AG10803 (cell line): ENCODE results near the gene SUN5.

Experiments
- DNase-seq: peaks from one replicate; pipeline ENCODE4 v3.0.0; 2010; ENCODE audit warnings: low read depth
- H3K4me3 ChIP-seq: 2 replicates; pipeline ENCODE4 v1.5.1; 2011; ENCODE audit warnings: mild to moderate bottlenecking, low read length, control low read depth
- CTCF ChIP-seq: conservative IDR thresholded peaks from 2 replicates; pipeline ENCODE4 v1.5.1; 2011; ENCODE audit warnings: mild to moderate bottlenecking, low read length, control low read depth, inconsistent platforms

SUN5 gene

DNA sequence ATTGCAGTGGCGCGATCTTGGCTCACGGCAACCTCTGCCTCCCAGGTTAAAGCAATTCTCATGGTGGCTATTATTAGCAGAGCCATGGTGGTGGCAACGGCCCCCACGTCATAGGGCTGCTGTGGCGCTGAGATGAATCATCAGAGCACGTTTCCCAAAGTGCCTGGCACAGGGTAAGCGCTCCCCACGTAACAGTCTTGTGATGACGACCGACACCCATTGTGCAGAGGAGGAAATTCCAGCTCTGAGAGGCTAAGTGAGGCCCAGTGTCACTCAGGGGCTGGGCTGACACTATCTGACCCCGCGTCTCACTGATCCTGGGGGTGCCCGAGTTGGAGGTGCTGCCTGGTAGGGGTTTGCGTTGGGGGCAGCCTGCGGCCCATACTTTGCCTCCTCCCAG lies 16.2 kb downstream of the SUN5 start:
- H3K4me3 ChIP-seq = no peak overlapping the region
- TF ChIP-seq CTCF = no peak
- DNase-seq = no peak

DNA sequence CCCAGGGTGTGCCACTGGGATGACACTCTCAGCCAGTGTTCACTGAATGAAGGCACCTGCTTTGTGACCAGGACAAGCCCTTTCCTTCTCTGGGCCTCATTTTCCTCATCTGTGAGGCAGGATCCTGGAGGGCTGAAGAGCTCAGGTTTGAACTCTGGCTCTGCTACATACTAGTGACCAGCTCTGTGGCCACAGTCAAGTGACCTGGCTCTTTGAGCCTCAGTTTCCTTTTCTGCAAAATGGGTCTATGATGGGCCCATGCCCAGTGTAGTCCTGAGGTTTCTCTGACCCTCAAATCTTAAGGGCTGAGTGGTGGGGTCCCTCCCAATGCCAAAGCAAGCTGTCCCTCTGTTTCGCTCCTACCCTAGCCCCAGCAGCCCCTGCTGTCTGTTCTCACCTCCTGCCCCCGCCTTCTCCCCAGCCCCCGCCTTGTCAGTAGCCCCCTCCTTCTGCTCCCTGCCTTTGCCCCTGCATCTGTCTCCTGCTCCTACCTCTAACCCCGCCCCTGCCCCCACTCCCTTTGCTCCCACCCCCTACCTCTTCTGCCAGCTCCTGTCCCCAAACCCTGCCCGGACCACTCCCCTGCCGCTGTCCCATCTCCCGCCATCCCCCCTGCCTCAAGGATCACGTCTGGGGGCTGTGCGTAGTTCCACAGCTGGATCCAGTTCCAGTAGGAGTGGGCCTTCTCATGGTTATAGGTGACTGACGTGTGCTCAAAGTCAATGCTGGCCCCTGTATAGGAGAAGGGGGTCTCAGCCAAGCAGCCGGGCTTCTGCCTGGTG lies 17.0 kb downstream of the SUN5 start:
- no peak for DNase-seq
- TF ChIP-seq CTCF = no peak
- no peak overlapping the region for H3K4me3 ChIP-seq

DNA sequence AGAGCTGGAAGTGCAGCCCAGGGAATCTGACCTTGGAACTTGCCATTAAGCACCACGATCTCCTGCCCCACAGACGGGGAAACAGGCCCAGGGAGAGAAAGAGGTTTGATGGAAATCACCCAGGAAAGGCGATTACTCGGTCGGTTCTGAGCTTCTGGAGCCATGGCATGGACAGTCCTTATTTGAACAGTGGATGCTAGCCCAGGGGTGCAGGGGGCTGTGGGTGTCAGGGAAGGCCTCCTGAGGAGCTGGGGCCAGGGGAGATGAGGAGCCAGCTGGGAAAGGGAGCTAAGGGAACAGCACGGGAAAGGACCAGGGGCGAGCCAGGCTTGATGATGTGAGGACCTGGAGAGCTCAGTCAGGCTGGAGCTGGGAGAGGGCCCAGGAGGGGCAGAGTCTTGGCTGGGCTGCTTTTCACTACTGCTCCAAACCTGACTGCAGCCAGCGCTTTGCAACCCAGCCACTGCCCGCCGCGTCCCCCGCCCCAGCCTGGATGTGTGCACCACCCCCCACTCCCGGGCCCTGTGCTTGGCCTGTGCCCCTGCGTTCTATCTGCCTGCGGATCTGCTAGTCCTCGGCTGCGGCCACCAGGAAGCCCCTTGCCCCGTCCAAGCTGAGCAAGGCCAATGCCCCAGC lies 17.8 kb downstream of the SUN5 start:
- TF ChIP-seq CTCF = no peak
- no peak for DNase-seq
- H3K4me3 ChIP-seq = no peak overlapping the region

DNA sequence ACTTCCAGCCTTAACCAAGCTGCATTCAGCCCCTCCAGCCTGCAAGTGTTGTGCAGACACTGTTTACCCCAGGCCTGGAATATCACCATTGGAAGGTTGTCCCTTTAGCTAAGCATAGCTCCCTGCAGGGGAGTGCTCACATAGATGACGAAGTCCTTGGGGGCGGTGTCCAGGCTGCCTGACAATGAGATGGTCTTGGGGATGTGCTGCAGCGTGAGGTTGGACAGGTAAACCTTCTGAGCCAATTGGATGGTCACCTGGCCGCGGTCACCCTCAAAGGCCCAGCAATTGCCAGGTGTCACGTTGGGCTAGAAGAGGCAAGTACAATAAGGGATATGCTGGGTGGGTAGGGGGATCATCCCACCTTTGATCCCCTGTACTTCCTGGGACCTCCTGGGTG lies 18.6 kb downstream of the SUN5 start:
- no peak overlapping the region for H3K4me3 ChIP-seq
- TF ChIP-seq CTCF = no peak
- no peak for DNase-seq

DNA sequence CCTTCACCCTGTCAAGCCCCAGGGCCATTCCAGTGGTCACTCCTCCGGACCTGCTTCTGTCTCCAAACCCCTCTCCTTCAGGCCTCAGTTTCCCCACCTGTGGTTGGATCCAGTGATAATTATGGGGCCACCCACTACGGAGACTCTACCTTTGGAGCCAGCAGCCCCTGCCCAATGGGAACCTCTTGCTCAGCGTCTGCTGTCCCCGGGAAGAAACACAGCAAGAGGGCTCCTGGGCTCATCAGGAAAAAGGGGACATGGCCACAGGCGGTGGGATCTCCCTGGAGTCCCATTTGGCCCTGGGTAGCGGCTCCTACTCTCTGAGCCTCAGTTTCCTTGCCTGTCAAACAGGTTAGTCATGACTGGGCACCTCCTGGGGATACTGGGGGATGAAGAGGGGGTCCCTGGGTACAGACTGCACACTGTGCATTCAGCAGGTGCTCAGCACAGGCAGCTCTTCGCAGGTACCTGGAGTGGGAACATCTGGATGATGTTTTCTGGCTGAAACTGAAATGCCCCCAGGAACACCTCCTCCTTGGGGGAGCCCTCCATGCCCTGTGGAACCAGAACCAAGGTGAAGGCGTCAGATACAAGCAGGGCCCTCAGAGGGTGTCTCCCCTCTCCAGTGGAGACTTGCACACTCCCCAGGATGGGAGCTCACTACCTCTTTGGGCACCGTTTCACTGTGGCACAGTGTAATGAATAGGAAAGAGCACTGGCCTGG lies 19.4 kb downstream of the SUN5 start:
- no peak for DNase-seq
- TF ChIP-seq CTCF = no peak
- H3K4me3 ChIP-seq = no peak overlapping the region

GRCh38 chr20:32984196-32984595 lies 20.0 kb downstream of the SUN5 start:
- no peak overlapping the region for H3K4me3 ChIP-seq
- no peak for TF ChIP-seq CTCF
- DNase-seq = no peak
